Peyer's patch (tissue), 4 donors: ENCODE data around the gene IGF2BP2.

Source experiments
- CTCF ChIP-seq, 6 experiments: fragments of 450-650 bp in 4 of 6; fragments of 200-600 bp in 2 of 6; sonication (generic) in 1 of 6; IDR thresholded peaks; one replicate each; pipeline ENCODE4 v1.5.1; 2017 to 2019; ENCODE audit warnings: antibody characterized with exemption in 6 of 6, mild to moderate bottlenecking in 3 of 6, moderate library complexity in 1 of 6
- POLR2A ChIP-seq, 2 donors: fragments of 450-650 bp; IDR thresholded peaks; one replicate each; pipeline ENCODE4 v1.5.1; 2017; ENCODE audit warnings: antibody characterized with exemption in 2 of 2, mild to moderate bottlenecking in 2 of 2, moderate library complexity in 2 of 2

DNA sequence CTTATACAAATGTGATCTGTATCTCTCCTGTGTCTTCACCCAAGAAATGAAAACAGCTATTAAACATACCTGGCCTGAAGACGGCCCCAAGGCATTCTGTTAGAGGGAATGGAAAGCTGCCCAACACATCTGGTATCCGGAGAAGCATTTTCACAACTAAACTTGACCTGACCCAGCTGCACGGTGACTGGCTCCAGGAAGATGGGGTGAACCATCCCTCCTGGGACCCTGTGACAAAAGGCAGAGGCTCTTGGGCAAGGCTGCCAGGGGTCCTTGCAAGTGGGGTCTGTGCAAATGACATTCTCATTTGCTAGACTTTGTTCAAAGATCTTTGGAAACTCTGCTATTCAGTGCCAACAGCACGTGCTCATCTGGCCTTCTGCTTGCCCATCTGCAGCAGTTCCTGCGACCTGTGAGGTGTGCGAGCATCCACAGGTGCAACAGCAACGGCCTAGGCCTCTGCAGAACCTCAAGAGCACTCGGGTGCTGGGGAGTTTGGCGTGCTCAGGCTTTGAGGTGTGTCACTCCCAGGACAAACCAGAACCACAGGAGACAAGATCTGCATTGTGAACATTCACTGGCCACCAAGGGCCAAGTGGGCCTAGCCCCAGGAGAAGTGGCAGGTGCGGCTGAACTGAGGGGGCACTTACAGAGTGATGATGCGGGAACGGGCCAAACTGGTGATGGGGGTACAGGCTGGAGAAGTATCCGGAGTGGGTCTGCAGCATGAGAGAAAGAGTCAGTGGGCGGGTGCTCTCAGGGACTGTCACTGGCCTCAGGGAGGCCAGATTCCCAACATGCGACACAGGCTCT is 166.9 kb downstream of the IGF2BP2 start:
- TF ChIP-seq CTCF (IDR thresholded peaks at IDR 0.05) (no peak), POLR2A (IDR thresholded peaks at IDR 0.05) (no peak)
